Cardiac muscle cell (in vitro differentiated cells and primary cell): ENCODE data around the gene NT5C1B. TPM values are rescaled to one million over a fixed set of nuclear protein-coding genes. Genes with fewer than 3 reads are reported as not detected.

Source experiments
- DNase-seq, 2 donors: peaks; one replicate each; pipeline versions ENCODE4 v3.0.0 to v3.0.0-alpha.2; 2010 to 2017; ENCODE audit warnings: low read depth in 1 of 2, low spot score in 1 of 2
- H3K27ac ChIP-seq: fragments of 200-600 bp; sonication (generic); 2 replicates; pipeline ENCODE4 v1.5.1; 2016
- H3K27me3 ChIP-seq: fragments of 200-600 bp; sonication (generic); 2 replicates; pipeline ENCODE4 v1.6.0; 2016; ENCODE audit warnings: control low read depth
- H3K36me3 ChIP-seq: fragments of 200-600 bp; sonication (generic); 2 replicates; pipeline ENCODE4 v1.5.1; 2016; ENCODE audit warnings: control low read depth
- H3K4me1 ChIP-seq: fragments of 200-600 bp; sonication (generic); 2 replicates; pipeline ENCODE4 v1.8.1; 2017; ENCODE audit warnings: low read depth, mild to moderate bottlenecking, mixed run types
- H3K4me3 ChIP-seq: fragments of 200-600 bp; sonication (generic); 2 replicates; pipeline ENCODE4 v1.5.1; 2016; ENCODE audit warnings: mild to moderate bottlenecking
- H3K9me3 ChIP-seq: fragments of 200-600 bp; sonication (generic); 2 replicates; pipeline ENCODE4 v1.5.1; 2017; ENCODE audit warnings: low read depth, mild to moderate bottlenecking, control low read depth
- CTCF ChIP-seq: IDR thresholded peaks from 2 replicates; pipeline ENCODE4 v1.5.1; 2012; ENCODE audit warnings: low read depth, mild to moderate bottlenecking, low read length
- polyA plus RNA-seq: library from polyadenylated mRNA; unstranded; fragments of >200 nt; fragmentation: Nextera tagmentation; extraction: Ambion mirVana; gene quantifications from 2 replicates; pipeline ENCODE4 v1.2.1, GENCODE V29; 2016
- total RNA-seq: library from RNA; depleted of rRNA; stranded (reverse); fragments of >200 nt; gene quantifications from 2 replicates; pipeline ENCODE4 v1.2.3, GENCODE V29; 2016

Gene NT5C1B
- total and polyA plus RNA-seq, 2 experiments from 2014 or later: 1.9 TPM; not detected in 1

DNA sequence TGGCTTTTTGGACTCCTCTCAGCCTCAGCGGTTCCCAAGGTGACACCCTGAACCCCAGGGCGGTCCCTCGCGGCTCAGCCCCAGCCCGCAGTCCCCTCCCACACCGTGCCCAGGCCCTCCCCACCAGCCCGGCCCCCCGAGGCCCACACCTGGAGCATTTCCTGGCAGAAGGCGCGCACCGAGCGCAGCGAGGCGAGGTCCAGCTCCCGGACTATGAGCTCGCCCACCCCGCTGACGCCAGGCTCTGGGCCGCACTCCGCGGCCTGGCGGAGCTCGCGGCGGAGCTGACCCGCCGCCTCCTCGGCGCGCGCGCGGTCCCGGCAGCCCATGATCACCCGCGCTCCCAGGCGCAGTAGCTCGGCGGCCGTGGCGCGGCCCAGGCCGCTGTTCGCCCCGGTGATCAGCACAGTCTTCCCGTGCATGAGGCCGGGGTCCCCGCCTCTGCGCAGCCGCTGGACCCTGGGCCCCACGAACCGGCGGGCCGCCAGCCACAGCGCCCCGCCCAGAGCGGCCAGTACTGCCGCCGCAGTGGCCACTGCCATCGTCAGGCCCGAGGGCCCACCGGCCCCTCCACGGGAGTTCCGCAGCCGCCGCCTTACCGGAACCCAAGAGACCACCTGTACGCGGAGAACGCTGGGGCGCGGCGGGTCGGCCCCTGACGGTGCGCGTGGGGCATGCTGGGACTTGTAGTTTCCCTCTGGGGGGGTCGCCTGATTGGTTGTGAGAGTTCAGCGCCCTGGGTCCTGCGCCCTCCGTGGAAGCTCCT, 29.2 kb downstream of the NT5C1B start, which contains the start of gene RDH14:
Gene RDH14, minus strand, starts transcription at position 623 of the 766 bp plus-strand sequence. Its CDS starts 81 bp downstream, at position 542.
- peak within 1 kb of the TSS; percentile 58 for H3K4me3 ChIP-seq
- no peaks in the 10 kb centered on the region for H3K9me3 ChIP-seq
- peaks cover 16% of the 10 kb centered on the region for H3K4me1 ChIP-seq
- peak within 1 kb of the TSS; percentile 93 for H3K27ac ChIP-seq
- DNase-seq: peak; percentile 97 to 99
- no peaks in the 10 kb centered on the region for H3K27me3 ChIP-seq
- TF ChIP-seq CTCF: no peak
- peaks cover 3% of the 10 kb centered on the region for H3K36me3 ChIP-seq

DNA sequence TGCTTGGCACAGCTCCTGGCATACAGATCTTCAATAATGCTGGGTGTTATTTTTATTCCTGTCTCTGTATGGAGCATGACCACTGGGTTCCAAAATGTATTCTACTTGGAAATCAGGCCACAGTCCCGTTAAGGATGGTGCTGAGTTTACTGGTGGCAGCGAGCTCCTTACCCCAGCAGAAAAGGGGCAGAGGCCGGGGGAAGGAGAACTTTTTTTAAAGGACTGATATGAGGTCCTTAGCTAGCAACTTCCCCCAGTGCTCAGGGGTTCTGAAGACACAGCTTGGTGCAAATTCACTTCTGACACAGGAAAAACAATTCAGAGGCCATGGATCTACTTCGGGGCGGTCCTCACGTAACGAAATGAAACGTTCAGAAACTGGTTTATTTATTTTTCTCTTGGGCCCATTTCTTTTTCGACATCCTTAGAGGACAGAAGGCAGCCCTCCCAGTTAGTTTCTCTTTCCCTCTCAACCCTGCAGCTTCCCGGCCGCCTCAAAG, 29.8 kb downstream of the NT5C1B start:
- peaks cover 16% of the 10 kb centered on the region for H3K4me1 ChIP-seq
- H3K9me3 ChIP-seq: no peaks in the 10 kb centered on the region
- no peak for TF ChIP-seq CTCF
- H3K27me3 ChIP-seq: no peaks in the 10 kb centered on the region
- H3K36me3 ChIP-seq: peaks cover 7% of the 10 kb centered on the region
- peak; percentile 34 to 35 for DNase-seq
- H3K27ac ChIP-seq: peak overlapping the region; percentile 93
- peak overlapping the region; percentile 58 for H3K4me3 ChIP-seq

DNA sequence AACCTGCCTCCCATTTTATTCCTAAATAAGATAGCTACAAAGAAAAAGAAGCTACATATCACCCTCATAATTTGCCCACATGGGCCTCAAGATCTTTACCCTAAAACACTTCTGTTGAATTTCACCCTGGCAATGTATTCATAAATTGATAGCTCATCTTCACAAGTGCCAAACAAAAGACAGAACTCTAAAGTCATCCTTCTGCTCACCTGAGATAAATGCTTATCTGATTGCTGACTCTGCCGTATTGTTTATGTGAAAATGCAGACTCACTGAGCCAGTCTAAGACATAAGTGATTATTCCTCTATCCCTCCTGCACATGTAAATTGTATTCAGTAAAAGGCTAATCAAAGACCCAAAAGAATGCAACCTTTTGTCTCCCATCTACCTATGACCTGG, 30.9 kb downstream of the NT5C1B start:
- Histone ChIP-seq H3K4me3 (no peak overlapping the region), H3K4me1 (peaks cover 16% of the 10 kb centered on the region), H3K36me3 (peaks cover 9% of the 10 kb centered on the region), H3K27me3 (no peaks in the 10 kb centered on the region), H3K27ac (peak overlapping the region; percentile 93), H3K9me3 (no peaks in the 10 kb centered on the region)
- TF ChIP-seq CTCF: no peak
- DNase-seq: no peak

DNA sequence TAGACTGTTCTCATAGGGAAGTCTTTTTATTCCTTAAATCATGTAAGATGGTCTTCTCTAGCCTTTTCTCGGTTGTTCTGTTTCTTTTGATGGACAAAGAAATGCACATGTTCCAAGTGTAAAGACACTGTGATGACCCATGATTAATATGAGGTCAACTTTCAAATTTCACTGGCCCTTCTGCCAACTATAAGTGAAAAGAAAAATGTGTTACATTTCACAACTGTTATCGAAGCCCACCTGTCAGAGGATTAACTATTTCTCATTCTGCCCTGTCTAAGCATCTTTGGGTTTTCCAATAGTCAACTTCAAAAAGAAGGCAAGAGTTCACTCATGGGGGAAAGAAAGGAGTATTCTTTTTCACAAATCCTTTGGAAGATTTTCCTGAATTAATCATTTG, 32.2 kb downstream of the NT5C1B start:
- H3K4me1 ChIP-seq: peaks cover 16% of the 10 kb centered on the region
- no peak overlapping the region for H3K27ac ChIP-seq
- no peaks in the 10 kb centered on the region for H3K9me3 ChIP-seq
- H3K4me3 ChIP-seq: no peak overlapping the region
- H3K27me3 ChIP-seq: no peaks in the 10 kb centered on the region
- TF ChIP-seq CTCF: no peak
- DNase-seq: no peak
- peaks cover 12% of the 10 kb centered on the region for H3K36me3 ChIP-seq

GRCh38 chr2:18552351-18553077, 36.9 kb downstream of the NT5C1B start:
- Histone ChIP-seq H3K4me3 (no peak overlapping the region), H3K4me1 (no peaks in the 10 kb centered on the region), H3K36me3 (peaks cover 12% of the 10 kb centered on the region), H3K27ac (no peak overlapping the region), H3K27me3 (no peaks in the 10 kb centered on the region), H3K9me3 (no peaks in the 10 kb centered on the region)
- TF ChIP-seq CTCF: no peak
- no peak for DNase-seq
